Stimulated activated CD4-positive, alpha-beta T cell treated with anti-CD3 and anti-CD28 coated beads, Interleukin-12 subunit alpha, Interleukin-12 subunit beta, amount 100 ng/mL, for 48 hours (primary cell): Measurements from ENCODE around the gene MAN2B2.

Experiments used
- DNase-seq, 3 donors: peaks; one replicate each; pipeline ENCODE4 v3.0.0-alpha.2; 2020; ENCODE audit warnings: low read depth in 2 of 3, low spot score in 1 of 3

MAN2B2 gene

DNA sequence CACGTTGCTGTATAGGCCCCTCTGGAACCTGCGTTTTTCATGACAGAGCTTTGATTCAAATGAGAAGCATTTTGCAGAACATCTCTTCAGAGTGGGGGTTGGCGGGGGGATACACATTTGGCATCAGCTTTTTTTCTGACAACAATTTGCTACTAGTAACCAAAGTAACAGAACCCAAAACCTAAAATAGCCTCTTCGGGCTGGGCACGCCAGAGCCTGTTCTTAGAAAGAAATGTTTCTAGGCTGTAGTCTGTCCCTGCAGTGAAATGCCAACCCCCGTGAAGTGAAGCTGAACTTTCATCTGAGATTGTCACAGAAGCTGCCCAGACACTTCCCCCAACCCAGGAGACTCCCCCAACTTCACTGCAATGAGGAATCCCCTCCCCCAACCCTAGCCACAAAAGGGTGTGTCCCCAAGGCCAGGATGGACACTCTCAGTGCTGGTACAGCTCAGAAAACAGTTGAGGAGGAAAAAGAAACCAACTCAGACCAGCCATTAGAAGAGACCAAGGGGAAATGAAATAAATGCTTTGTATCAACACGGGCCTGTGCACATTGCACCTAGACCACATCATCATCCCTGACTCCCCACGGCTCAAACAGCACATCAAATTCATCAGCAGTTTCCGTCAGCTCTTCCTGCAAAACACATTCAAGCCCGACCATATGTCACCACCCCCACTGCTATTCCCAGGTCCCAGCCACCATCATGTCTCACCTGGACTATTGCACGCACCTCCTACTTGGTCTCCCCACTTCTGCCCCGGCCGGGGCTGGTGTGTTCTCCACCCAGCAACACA, 8.4 kb upstream of the MAN2B2 start:
- no peak for DNase-seq

GRCh38 chr4:6567218-6567617, 7.8 kb upstream of the MAN2B2 start:
- no peak for DNase-seq

DNA sequence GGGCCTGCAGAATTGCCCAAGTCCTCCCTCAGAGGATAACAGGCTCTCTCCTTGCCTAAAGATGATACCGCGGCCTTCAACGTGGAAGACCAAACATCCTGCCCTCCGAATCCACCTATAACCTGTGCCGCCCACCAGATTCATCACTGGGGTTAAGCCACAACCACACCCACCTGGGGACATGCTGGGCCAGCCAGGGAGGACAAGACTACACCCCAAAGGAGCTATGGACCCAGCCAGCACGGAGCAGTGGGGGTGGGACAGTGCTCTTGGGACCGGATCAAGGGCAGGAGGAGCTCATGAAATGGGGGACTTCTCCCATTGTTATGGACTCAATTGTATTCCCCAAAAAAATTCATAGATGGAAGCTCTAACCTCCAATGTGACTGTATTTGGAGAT, 6.8 kb upstream of the MAN2B2 start:
- DNase-seq: no peak

DNA sequence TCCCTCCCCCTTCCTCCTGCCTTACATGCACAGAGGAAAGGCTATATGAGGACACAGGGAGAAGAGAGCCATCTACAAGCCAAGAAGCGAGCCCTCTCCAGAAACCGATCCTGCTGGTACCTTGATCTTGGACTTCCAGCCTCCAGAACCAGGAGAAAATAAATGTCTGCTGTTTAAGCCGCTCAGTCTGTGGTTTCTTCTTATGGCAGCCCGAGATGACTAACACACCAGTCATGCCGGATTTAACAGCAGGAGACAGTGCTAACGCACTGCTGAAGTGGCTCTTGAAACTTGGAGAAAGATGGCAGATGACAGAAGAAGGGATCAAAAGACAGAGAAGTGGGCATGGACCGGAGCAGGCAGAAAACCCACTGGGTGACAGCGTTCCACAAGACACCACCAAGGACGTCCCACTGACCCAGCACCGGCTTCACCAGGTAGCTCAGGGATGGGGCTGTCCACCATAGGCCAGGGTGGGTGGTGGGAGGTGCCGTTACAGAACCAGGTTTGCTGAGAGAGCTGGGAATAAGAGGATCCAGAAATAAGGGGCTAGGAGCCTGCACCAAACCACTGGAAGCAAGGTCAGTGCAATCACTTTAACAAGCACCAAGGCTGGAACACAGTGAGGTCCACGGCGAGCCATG, 6.2 kb upstream of the MAN2B2 start:
- no peak for DNase-seq

- no peak for DNase-seq
Observed at GRCh38 chr4:6571608-6572007, 3.4 kb upstream of the MAN2B2 start.

- DNase-seq: no peak
Observed at GRCh38 chr4:6573551-6573950, 1.4 kb upstream of the MAN2B2 start.

- DNase-seq: no peak
Observed at GRCh38 chr4:6573986-6574746, 823 bp upstream of the MAN2B2 start.

DNA sequence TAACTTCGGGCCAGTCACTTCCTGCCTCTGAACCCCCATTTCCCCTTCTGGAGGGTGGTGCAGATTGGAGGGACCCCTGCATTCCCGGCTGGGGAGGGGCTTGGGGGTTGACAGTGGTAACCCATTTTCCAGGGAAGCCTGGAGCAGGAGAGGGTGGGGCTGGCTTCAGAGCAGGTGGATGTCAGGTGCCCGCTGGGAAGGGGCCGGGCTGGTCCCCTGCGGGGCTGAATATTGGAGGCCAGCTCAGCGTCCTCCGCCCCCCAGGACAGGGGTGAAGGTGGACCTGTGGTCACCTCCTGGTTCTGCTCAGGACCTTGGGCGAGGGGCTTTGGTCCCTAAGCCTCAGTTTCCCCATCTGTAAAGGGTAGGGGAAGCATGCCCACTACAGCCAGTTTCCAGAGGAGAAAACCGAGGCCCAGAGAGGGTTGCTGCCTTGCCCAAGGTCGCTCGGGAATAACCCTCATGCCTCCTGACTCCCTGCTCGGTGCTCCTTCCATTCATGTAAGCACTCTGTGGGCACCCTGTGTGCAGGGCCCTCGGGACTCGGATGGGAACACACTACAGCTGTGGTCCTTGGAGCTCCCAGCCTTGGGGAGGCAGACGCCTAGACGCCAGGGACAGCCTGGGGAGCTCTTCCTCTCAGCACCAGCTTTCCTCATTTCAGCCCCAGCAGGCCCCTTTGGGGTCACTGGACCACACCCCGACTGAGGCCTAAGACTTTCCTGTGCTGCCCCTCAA, 683 bp downstream of the MAN2B2 start:
- no peak for DNase-seq

GRCh38 chr4:6576512-6576911, 1.5 kb downstream of the MAN2B2 start:
- DNase-seq: no peak

DNA sequence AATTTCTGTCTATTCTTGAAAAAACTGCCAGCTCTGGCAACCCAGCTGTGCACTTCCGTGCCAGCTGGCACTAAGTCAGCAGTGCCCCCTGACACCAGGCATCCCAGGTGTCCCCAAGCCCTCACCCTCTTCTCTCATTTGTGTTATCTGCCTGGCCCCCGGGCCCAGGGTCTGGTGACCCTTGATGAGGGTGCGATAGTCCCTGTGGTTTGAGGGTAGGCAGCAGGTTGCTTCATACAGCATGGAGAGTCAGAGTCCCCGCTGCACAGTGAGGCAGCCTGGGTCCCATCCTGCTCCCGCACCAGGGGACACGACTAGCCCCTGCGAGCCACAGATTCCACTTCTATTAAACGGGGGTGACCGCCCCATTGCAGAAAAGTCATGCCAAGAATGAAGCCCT, 1.9 kb downstream of the MAN2B2 start:
- DNase-seq: no peak

DNA sequence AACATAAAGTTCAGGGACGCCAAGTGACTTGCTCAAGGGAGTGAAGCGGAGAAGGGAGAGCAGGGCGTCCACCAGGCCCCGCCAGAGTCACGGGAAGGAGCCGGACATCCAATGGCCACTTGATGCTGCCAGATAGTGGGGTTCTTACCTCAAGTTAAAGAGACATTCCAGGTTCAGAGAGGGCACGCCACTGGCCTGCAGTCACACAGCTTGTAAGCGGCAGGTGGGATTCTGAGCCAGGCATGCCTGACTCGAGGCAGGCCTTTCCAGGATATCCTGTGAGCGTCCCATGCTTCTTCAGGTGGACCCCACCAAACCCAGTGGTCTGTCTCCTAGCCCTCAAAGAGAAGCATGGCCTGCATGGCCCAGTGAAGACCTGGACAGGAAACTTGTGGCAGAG, 2.4 kb downstream of the MAN2B2 start:
- DNase-seq: no peak

DNA sequence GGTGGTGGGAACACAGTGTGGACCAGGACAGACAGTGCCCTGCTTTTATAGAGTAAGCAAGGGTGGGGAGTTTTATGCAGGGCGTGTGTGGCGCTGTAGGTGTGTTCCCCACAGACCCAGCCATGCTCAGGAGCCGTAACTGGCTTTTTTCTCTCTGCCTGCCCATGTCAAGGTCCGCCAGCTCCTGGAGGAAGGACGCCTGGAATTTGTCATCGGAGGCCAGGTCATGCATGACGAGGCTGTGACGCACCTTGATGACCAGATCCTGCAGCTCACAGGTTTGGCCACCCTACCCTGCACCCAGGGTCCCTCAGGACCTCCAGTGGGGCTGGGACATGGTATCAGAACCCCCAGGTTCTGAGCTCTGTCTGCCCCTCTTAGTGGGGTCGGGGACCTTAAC, 3.2 kb downstream of the MAN2B2 start:
- no peak for DNase-seq

- DNase-seq: no peak
Observed at GRCh38 chr4:6580353-6580752, 5.4 kb downstream of the MAN2B2 start.

- no peak for DNase-seq
Observed at GRCh38 chr4:6581566-6582121, 6.7 kb downstream of the MAN2B2 start.

DNA sequence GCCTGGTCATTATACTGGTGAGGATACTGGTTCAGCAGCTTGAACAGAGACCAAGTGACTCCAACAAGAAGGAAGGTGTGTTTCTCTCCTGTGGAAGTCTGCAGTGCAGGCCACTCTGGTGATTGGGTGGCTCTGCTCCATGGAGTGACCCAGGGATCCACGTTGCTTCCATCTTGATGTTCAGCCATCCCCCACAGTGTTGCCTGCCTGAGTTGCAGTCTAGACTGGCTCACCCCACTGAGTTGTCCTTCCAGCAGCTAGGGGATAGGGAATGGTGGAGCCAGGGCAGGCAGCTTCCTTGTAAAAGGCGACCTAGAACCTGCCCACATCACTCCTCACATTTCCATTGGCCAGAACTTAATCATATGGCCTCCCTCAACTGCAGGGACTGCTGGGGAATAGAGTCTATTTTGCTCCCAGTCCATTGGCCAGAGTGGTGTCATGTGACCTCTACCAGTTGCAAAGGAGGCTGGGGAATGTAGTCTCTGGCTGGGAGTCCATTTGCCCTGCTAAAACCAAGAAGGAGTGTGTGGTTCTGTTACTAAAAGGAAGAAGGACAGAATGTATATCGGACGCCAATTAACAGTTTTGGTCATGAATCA, 8.0 kb downstream of the MAN2B2 start:
- DNase-seq: no peak

- no peak for DNase-seq
Observed at GRCh38 chr4:6584865-6585264, 9.9 kb downstream of the MAN2B2 start.

- no peak for DNase-seq
Observed at GRCh38 chr4:6586715-6587325, 11.8 kb downstream of the MAN2B2 start.

DNA sequence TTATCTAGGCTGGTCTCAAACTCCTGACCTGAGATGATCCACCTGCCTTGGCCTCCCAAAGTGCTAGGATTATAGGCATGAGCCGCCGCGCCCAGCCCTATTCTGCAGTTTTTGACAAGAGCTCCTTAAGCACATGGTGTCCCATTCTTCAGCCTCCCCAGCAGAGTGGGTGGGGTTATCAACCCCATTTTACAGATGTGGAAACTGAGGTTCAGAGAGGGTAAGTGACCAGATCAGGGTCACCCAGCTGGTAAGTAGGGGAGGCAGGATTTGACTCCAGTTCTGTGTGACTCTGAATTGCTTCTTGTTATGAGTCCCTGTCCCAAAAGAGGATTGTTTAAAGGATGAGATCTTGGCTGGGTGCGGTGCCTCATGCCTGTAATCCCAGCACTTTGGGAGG, 14.5 kb downstream of the MAN2B2 start:
- DNase-seq: no peak

GRCh38 chr4:6591313-6591712, 16.3 kb downstream of the MAN2B2 start:
- no peak for DNase-seq

DNA sequence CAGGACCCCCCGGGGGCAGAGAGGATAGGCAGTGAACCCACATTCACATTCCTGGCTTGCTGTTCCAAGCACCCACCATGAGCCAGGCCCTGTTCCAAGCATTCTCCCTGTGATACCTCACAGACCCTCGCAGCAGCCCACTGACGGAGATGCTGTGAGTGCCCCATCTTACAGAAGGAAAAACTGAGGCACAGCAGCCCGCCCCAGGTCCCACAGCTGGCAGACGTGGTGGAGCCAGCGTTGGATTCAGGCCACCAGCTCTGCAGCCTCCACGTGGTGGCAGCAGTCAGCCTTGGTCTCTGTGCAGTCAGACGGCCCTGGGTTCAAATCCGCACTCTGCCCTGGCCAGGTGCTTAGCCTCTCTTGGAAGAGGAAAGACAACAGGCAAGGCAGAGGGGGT, 16.8 kb downstream of the MAN2B2 start:
- no peak for DNase-seq
